DMS 273 (cell line): Measurements from ENCODE around the gene RNASE7.
"Not testable (repeated sequence)": the region's sequence is repeated elsewhere in the genome, so short reads cannot be mapped to it uniquely, and the experiment has no call there.

Experiments
- DNase-seq: peaks from one replicate; lab custom pipeline; 2025; ENCODE audit not compliant: unreplicated experiment; lab: John Stamatoyannopoulos, UW

RNASE7 gene, protein sequence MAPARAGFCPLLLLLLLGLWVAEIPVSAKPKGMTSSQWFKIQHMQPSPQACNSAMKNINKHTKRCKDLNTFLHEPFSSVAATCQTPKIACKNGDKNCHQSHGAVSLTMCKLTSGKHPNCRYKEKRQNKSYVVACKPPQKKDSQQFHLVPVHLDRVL

DNA sequence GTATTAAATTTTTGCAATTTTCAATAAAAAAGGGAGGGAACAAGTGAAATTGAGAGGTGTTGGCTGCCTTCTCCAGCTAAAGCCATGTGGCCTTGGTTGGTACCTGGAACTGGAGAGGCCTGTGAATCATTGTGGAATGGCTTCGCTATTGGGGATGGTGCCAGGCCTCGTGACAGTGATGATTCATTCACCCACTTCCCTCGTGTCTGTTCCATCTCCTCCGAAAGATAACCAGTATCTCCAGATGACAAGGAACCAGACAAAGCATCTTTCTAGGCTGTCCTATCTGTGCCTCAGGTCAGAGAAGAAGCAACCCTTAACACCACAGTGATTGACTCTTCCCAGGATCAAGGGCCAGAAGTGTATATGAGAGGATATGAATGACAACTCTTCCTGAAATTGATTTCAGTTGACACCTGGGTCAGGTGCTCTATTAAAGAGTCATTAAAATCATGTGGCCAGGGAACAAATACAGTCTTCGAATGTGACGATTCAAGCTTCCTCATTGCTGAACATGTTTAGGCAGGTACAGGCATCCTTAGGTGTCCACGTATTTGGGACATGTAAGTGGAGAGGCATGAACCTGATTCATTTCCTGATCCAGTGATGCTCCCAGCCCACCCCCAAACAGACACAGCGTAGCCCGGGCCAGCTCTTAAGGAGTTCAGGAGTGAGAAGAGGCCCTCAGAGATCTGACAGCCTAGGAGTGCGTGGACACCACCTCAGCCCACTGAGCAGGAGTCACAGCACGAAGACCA lies at the start of gene RNASE7:
TSS of gene RNASE7 (plus strand) at position 687 of the 758 bp plus-strand sequence. CDS start 631 bp downstream, outside the sequence.
- DNase-seq = no peak

DNA sequence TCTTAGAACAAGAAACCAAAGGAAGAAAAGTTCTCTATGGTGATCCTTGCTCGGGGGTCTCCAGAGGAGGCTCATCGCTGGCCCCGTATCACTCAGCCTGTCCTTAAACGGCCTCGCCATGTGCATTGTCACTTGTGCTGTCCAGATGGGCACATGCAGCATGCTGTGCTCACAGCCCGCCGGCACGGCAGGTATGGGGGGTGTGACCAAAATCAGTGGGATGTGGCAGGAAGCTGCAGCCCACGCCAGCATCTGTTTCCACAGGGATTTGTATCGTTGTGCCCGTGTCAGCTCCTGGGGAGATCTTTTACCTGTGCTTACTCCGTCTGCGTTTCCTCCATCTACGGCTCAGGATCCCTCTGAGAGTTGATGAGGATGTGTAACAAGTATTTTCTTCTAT lies 45.6 kb upstream of the RNASE7 start:
- no peak for DNase-seq

DNA sequence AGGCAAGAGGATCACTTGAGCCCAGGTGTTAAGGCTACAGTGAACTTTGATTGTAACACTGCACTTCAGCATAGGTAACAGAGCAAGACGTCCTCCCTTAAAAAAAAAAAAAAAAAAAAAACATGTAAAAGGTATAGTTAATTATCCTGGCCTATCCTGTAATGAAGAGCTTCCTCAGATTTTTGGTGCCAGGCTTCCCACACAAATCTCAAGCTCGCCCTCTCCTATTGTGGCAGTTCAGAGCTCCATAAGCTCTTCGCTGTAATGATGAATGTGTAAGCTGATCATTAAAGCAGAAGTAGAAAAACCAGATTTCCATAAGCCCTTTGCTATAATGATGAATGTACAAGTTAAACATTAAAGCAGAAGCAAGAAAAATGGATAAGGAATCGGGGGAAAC lies 45.0 kb upstream of the RNASE7 start:
- DNase-seq = no peak

DNA sequence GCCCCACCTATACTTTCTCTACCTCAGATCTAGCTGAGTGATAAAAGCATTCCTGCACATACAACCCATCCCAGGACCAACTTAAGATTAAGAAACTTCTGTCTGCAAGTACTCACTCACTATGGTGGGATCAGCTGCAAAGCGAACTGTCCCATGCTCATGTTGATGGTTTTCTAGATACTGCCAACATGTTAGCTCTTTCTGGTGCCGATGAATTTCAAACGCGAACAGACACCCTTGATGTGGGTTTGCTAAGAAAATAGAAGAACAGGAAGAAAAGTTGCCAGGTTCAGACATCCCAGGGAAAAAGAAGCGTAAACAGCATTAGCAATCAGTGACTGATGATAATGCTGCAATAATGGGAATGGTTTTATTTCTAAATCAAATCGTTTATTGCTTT lies 44.6 kb upstream of the RNASE7 start:
- DNase-seq = no peak

DNA sequence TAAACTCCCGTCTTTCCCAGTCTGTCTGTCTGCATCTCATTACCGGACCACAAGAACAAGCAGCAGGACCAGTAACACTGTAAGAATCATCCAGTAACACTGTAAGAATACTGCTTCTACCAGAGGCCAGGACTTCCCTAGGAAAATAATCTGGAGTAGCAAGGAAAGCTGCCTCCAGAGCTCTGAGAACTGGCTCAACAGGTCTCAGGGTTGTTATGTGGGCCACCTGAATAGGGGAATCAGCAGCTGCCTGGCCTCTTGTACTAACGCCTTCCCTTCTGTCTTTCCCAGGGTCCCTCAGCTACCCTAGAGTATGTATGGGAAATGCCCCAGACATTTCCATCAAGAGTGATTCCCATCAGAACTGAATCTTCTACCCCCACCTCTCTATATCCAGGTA lies 44.0 kb upstream of the RNASE7 start:
- DNase-seq = no peak

DNA sequence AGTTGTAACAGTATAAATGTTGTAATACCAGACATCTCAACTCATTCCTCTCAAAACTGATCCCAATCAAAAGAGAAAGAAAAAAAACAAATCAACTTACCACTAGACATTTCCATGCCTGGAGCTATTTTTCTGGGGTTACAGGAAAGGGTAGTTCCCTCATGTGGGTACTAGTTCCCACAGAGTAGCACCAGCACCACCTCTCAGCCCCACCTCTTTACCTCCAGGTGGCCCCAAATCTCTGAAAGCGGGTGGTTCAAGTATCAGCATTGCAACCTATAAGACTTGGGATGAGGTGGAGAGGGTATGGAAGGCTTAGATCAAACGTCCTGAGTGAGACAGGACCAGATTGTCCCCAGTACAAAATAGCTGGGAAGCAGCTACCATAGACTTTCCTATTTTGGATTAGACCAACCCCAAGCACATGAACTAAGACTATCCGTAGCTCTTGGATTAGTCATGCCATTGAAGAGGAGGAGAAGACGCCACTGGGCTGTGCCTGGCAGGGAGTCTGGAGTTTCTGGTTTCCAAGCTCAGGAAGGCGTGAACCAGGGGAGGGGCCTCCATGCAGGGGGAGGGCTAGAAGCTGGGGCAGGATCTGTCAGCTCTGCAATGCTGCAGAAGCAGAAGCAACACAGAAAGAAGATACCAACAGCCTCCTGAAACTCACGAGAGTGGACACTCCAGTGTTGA lies 43.3 kb upstream of the RNASE7 start, which contains the start of gene SLC39A2:
TSS of gene SLC39A2 (plus strand) at position 620 of the 693 bp plus-strand sequence. CDS start 154 bp downstream, outside the sequence.
- DNase-seq = peak; percentile 45

DNA sequence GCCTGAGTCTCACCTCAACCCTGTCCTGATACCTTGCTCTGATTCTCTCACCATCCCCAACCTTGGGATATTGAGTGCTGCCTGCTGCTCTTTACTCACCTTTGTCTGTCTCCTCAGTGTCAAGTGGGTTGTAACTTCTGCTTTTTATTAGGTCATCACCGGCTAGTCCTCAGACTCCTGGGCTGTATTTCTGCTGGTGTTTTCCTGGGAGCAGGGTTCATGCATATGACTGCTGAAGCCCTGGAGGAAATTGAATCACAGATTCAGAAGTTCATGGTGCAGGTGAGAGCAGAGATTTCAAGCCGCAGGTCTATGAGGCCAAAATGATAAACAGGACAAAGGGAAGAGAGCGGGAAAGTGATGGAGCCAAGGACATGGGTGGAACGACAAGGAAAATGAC lies 42.6 kb upstream of the RNASE7 start:
- no peak for DNase-seq

DNA sequence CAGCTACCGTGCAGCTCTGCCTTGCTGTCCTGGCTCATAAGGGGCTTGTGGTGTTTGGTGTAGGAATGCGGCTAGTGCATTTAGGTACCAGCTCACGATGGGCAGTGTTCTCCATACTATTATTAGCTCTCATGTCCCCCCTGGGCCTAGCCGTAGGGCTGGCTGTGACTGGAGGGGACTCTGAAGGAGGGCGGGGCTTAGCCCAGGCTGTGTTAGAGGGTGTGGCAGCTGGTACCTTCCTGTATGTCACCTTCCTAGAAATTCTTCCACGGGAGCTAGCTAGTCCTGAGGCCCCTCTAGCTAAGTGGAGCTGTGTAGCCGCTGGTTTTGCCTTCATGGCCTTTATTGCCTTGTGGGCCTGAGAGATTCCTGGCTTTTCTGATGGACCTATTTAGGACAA lies 40.9 kb upstream of the RNASE7 start:
- no peak for DNase-seq

DNA sequence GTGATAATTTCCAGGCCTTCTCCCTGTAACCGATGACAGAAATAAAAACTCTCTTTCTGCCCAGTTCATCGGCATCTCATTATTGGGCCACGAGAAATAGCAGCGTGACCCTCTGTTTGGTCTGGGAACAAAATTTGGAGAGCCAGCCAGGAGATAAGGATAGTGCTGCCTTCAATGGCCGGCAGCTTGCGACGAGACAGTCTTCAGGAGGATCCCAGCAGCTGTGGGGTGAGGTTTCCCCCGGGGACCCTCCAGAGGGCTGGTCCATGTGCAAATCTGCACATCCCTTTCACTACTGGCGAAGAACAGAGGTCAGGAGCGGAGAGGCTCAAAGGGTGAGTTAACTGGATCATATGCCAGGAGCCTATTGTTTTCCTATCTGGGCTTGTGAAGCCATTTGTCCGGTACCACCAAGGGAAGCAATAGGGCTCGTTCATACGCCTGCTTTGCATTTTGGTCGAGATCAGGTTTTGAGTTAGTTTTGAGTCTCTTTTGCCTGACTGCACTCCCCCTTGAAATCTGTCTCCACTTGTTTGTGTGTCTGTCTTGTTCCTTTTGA lies 38.3 kb upstream of the RNASE7 start:
- DNase-seq = no peak

DNA sequence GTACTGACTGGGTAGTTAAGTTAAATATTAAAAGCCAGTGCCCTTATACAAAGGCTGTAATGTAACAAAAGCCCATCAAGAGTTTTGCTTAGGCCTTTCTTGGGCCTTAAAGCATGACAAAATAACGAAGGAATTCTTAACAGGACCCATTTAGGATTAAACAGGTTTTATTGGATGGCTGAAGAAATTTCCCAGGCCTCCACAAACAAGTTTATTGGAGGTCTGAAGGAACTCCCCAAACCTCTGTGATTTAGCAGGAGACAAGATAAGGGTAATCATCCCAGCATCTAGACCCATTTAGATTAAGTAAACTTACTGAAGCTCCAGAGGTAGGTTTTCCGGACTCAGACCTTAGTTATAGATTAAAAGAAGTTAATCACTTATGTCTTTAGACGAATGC lies 32.4 kb upstream of the RNASE7 start:
- not testable (repeated sequence) for DNase-seq

DNA sequence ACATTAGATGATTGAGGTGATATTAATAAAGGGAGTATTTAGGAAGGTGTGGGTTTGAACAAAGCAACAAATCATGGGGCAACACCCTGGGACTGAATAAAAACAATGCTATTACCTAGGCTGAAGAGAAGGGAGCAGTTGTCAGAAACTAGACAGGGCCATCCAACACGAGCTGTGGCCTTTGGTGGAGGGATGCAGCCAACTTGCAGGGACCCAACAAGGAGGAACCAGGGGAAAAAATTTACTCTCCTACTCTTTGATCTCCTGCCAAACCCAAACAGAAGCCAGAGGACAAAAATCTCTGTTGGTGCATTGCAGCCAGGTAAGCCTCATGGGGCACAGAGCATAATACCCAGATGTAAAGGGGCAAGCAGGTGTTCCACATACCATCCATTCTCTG lies 31.0 kb upstream of the RNASE7 start:
- DNase-seq = no peak

DNA sequence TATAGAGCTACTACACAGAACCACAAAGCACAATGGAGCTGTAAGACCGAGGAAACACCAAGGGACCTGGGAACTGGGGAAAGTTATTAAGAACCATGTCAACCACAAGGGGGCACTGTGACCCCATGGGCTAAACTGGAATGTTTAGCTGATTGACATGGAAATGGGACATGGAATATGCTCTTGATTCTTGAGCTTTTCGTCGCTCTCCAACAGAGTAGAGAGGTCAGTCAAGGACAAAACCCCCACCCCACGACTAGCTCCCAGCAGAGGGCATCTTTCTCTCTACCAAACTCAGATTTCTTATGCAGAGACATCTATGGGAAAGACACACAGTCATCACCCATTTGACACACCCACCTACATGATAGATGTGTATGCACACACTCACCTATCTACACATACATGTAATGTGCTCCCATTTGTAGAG lies 27.4 kb upstream of the RNASE7 start:
- DNase-seq = peak; percentile 94

DNA sequence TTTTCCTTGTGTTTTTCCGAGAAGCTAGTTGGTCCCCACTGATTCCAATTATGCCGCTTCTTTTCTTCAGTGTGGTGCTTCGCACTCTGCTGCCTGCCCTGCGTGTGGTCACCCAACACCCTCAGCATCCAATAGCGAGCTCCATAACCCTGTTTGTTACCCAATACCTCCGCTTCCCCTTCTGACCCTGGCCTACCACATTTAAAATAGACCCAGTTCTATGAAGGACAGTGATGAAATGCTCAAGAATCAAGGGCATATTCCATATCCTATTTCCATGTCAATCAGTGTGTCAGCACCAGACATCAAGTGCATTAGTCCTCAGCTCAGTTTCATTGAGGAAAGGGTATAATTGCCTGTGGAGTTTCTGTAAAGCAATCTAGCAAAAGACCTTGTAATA lies 26.9 kb upstream of the RNASE7 start:
- no peak for DNase-seq

DNA sequence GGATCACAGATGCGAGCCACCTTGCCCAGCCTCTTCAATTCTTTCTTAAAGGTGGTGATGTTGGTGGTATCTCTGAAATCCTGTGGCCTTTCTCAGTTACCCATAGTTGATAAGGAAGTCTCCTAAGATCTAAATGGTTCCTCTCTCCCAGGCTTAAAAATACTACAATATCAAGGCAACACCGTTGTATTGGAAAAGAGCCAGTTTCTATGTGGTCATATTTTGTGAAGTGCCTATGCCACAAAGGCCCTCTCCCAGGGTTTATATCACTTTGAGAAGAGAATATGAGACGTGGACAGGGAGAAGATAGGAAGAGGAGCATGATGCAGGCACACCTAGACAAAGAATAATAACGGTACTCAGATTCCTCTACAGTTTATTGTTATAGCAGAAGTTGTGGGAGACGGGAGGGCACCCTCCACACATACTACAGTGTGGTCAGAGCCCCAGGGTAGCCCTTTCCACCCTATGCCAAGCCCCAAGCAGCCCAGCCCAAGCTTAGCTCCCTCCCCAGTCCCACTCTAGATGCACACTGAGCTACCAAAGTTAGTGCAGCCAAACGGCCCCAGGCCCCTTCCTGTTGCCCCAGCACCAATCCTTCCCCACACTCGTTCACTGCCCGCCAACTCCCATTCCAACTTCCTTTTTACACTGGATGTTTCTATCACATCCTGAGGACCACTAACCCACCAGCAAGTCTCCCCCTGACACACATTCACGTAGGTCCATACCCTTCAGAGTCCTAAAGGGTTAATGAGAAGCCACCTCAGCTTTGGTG lies 25.6 kb upstream of the RNASE7 start:
- DNase-seq = no peak

DNA sequence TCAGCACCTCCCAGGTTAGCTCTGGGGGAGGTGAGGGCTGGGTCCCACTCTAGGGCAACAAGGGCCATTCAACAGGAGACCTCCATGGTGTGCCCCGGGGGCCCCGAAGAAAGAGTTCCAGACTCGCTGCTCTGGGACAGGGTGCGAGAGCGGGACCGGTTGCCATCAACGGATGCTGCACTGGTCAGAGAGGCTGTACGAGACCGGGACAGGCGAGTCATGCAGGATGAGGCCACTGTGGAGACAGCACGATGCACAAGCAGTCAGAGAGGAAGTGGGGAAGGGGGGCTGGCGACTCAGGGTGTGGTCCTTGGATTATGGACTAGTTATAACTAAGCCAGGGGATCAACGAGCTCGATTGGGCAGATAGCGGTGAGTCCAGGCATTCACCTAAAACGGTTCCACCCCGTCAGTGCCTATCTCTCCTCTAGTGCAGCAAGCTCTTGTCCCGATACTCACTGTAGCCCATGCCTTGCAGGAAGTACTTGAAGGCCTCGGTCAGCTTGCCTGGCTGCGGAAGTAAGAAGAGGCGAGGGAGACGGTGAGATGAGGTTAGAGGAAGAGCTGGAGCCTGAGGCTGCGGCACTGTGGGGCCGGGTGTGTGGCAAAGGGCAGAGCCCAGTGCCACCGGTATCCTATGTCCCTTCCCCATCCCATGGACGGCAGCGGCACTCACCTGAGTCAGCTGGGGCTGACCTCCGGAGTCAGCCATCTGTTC lies 24.5 kb upstream of the RNASE7 start:
- DNase-seq = no peak

DNA sequence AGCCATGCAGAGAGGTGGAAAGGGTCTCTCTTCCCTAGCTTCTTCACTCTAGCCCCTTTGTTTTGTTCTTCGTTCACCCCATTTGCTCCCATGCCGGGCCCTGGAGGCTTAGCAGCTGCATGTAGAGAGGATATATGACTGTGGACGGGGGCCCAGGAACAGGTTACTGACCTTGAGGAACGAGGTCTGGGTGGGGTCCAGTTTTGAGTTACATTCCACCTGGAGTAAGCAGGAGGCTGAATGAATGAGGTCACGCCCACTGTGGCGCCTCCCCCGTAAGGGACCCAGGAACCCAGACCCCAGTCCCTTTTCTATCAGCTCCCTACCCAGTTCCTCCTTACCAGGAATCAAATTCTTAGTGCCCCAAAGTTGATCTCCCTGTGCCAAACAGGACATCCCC lies 23.9 kb upstream of the RNASE7 start:
- no peak for DNase-seq

DNA sequence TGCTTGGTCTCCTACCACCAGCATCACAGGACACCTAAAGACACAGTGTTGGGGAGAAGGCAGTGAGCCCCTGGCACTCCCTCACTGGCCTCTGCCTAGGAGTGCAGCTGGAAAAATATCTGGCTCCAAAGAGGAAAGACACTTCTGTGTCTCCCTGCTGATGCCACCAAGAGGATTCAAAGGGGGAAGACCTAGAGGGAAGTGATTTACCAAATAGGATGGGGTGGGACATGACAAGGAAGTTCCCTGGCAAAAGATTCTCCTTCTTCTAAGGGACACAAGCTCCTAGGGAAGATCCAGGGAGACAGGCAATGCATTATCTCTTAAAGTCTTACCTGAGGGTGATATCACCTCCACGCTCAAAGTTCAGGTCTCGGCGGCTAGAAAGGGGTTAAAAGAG lies 23.4 kb upstream of the RNASE7 start:
- DNase-seq = no peak

DNA sequence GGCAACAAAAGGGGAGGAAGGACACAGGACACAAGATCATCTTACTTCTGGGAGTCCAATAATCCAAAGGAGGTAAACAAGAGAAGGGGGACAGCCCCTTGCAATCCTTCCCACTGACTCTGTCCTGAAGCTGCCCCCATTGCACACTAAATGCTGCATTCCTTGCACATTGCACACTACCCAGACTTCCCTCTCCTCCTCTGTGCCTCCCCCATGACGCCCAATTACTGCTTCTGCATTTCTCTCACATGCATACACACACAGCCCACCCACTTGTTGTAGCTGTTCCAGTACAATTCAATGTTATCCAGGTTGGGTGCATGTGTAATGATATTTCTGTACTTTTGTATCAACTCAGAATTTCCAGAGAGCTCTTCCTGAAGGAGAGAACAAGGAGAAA lies 22.8 kb upstream of the RNASE7 start:
- no peak for DNase-seq

DNA sequence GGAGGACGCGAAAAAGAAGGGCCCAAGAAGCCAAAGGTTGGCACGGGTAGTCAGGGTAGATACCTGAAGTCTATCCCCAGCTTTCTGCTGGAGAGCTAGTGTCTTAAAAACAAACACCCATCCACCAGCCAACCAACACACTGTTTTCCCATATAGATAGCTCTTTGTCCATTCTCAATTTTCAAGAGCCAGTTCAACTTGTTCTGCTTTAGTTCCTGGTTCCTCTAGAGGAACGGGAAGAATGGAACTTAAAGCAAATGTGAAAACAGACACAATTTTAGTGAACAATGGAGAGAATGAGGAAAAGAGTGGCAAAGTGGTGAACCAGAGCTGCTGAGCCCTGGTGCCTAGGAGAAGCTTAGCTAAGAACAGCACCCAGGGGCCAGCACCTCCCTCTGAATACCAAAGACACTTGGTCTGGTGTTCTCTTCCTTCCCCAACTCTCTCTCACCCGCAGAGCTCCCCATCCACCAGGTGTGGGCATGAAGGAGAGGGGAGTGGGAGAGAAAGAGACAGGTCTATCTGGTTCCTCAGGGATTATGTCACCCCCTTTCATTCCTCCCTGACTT lies 21.1 kb upstream of the RNASE7 start:
- no peak for DNase-seq

DNA sequence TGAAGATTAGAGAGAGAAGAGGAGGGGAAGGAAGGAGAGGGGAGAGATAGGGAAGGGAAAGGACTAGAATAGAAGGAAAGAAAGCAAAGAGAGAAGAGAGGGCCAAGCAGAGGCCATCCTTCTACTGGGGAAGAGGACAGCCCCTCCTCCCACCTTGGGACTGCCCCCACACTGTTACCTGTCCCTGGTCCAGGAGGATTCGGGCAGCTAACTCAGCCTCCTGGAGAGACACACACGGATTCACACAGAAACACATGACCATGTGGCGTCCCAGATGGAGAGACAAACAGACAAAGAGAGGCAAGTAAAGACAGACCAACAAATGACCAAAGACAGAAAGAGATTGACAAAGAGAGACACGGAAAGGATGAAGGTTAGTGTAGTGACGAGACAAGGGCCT lies 19.5 kb upstream of the RNASE7 start:
- no peak for DNase-seq
